GM19372 (cell line): ENCODE results near the gene FEN1.

Source experiments
- ATAC-seq: cut with Tn5 transposase; IDR thresholded peaks from one replicate; pipeline ENCODE4 v1.9.1; 2021; ENCODE audit warnings: mild to moderate bottlenecking, low read depth, moderate library complexity; ENCODE audit not compliant: unreplicated experiment

FEN1 gene

GRCh38 chr11:61815790-61816735 is 23.4 kb downstream of the FEN1 start:
- ATAC-seq: no peak

- no peak for ATAC-seq
These were observed 24.2 kb downstream of the FEN1 start, which contains the start of gene FADS1 for GRCh38 chr11:61816736-61817455. FADS1 (minus strand) TSS chr11:61817003; CDS start chr11:61816929, 74 bp downstream.

- no peak for ATAC-seq
These were observed 24.9 kb downstream of the FEN1 start for GRCh38 chr11:61817471-61818202.

- ATAC-seq: no peak
These were observed 27.5 kb downstream of the FEN1 start for GRCh38 chr11:61820174-61820573.

- ATAC-seq: no peak
These were observed 34.3 kb downstream of the FEN1 start for GRCh38 chr11:61826930-61827570.

GRCh38 chr11:61827571-61828378 is 35.1 kb downstream of the FEN1 start, which contains the start of gene FADS2:
FADS2 (plus strand) TSS chr11:61828300; CDS start chr11:61828391, 91 bp downstream.
- ATAC-seq: peak; percentile 69

GRCh38 chr11:61828379-61828628 is 35.6 kb downstream of the FEN1 start:
- ATAC-seq: no peak

- no peak for ATAC-seq
These were observed 36.1 kb downstream of the FEN1 start for GRCh38 chr11:61828629-61829407.

- ATAC-seq: no peak
These were observed 37.1 kb downstream of the FEN1 start for GRCh38 chr11:61829806-61830205.

- ATAC-seq: no peak
These were observed 37.8 kb downstream of the FEN1 start for GRCh38 chr11:61830237-61831105.

- no peak for ATAC-seq
These were observed 39.5 kb downstream of the FEN1 start for GRCh38 chr11:61832207-61832606.

- no peak for ATAC-seq
These were observed 40.0 kb downstream of the FEN1 start for GRCh38 chr11:61832754-61833153.

GRCh38 chr11:61833471-61833870 is 40.8 kb downstream of the FEN1 start:
- ATAC-seq: no peak

- no peak for ATAC-seq
These were observed 41.2 kb downstream of the FEN1 start for GRCh38 chr11:61833926-61834277.

GRCh38 chr11:61834278-61835048 is 41.8 kb downstream of the FEN1 start:
- ATAC-seq: peak; percentile 97

GRCh38 chr11:61836193-61836592 is 43.5 kb downstream of the FEN1 start:
- ATAC-seq: no peak

- ATAC-seq: no peak
These were observed 44.8 kb downstream of the FEN1 start for GRCh38 chr11:61837411-61838005.
